ENCODE results near the gene GRM7.

GRM7 gene

DNA sequence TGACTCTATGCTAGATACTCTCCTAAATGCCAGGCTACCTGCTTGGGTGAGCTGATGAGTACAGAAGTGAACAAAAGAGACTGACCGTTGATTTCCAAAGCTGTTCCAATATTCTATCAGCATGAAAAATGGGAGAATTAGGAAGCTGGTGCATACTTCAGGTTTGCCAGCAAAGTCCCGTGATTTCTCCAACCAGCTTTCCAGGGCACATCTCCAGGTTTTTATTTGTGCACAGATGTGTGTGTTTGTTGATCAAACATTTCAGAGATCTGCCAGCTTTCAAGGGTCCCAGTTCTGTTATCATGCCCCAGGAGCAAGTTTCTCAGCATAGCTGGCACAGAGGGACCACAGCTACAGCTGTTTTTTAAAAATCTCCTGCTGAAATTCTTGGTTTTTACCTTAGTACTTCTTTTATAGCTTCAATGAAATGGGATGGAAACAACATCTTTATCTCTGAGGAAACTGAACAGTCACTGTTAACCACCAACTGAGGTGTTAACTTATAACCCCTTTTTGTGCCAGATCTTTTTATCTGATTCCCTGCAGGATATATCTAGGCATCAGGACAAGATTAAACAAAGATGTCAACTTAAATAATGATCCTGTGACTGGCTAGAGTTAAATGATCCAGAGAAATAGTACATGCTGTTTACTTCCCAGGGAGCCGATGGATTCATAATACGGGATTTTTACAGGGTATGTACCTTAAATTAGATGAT, 380.8 kb downstream of the GRM7 start:
- no peak for DNase-seq (ENCODE audit: low spot score)

DNA sequence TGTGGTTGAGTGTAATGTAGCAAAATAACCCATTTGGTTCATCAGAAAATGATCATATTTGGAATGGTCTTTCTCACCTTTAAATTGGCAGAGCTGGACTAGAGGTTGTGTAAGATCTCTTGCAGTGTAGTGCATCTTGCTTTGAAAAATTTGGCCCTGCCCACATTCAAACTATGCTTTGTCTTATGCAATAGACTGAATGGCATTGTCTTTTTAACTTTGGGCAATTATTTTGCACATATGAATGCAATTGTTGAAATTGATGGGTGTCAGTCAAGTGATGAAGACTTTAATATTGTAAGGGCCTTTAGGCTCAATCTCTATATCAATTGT, 381.4 kb downstream of the GRM7 start:
- DNase-seq (ENCODE audit: low spot score), result no peak

DNA sequence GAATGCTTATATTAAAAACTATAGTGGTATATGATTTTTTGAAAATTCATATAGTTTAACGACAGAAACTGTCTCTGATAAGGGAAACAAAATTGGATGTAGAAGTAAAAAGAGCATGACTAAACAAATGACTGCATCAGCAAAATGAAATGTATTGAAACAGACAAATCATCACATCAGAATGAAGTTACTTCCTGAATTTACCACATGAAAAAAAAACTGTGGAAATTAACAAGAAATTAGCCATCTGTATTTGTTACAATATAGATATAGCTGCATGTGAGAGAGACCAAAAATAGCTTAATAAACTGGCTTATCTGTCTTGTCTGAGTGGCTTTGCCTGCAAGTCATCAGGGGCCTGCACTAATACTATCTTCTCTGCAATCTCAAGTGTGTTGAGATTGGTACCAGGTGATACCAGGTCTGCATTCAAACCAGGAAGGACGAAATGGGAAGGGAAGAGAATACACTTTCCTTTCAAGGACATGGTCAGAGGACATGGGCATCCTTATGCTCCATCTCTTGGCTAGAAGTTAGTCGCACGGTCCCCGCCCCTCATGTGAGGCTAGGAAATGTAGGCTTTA, 388.7 kb downstream of the GRM7 start:
- no peak for DNase-seq (ENCODE audit: low spot score)

DNA sequence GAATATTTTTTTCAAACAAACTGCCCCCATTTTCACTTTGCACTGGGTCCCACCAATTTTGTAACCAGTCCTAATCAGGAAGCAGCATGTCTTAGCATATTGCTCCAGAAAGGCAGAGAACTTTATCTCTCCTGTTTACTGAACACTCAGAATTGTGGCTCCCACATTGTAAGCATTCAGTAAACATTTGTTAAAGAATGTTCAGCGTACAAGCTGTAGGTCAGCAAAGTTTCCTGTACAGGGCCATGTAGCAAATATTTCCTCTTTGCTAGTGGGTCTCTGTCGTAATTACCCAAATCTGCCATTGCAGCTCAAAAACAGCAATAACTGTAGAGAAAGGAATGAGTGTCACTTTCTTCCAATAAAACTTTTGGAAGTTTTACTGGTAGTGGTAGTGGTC, 393.3 kb downstream of the GRM7 start:
- DNase-seq (ENCODE audit: low spot score), result no peak

DNA sequence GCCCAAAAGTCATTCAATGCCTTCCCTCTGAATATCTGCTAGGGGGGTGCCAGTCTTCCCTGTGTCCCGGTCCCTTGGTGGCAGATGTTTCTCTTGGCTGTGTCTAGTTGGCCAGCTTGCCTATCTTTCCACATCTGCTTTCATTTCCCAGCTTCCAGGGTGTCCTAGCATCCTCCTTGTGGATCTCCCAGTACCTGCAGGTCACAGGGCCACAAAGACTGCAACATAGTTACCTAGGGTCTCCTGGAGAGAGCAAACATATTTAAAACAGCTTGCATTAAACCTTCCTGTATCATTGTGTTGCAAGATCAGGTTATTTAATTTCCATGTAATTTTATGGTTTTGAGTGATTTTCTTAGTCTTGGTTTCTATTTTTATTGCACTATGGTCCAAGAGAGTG, 400.1 kb downstream of the GRM7 start:
- DNase-seq (ENCODE audit: low spot score), result no peak

DNA sequence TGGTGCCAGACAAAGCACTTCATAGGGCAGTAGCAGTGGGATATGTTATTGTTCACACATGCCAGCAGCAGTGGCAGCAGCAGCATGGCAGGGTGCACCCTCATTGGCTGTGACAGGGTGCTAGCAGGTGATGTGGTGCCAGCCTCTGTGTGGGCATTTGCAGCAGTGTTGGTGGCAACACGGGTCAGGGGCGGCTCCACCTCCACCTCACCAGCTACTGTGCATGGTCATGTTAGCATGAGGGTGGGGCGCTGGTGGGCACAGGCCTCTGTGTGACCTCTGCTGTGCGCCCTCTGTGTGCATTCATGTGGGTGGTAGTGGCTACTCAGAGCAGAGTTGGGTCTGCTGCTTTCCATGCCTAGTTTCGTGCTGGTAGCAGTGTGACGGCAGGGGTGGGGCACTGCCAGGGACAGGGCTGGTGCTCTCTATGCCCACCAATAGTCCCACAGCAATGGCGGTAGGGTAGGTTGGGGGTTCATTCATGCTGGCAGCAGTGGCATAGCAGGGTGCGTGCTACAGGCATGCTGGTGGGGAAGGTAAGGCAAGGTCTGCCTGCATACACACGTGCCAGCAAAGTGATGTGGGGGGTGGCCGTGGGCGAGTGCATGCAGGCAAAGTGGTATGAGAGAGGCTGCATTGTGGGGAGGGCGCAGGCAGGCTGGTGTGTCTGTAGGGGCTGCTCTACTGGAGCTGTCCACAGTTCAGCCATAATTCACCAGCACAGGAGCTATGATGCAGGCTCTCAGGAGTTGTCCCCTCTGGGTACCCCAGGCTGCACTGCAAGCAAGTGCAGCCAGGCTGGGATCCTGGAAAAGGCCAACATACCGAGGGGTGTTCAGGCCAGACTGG, 402.7 kb downstream of the GRM7 start:
- no peak for DNase-seq (ENCODE audit: low spot score)

DNA sequence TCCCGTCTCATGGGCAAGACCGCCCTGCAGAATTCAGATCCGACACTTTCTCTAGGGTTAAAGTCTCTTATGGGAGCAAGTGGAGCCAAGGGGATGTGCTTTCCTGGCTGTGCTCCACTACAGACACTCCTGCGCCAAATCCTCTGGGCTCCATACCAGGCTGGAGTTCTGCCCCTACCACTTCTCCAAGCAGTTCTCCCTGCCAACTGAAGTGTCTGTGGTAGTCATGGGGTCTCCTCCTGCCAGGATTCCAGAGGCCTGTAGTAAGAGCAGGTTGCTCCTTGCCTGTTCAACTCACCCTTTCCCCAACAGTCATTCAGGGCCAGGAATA, 403.2 kb downstream of the GRM7 start:
- DNase-seq (ENCODE audit: low spot score), result no peak

DNA sequence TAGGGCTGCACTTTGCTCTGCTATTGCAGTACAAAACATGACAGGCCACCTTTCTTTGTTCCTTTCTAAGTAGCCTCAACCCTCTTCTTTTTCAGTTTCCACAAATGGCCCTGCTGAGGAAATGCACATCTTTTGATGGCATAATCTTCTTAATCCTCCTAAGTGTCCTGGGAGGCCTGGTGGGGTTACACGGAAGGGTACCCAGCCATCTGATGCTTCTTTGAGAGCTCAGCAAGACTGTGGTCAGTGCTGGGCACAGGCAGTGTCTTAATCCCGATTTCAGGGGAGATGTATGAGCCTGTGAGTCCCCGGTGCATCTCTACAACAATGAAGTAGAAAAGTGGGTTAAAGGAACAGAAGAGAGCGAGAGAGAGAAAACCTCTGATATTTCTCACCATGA, 404.8 kb downstream of the GRM7 start:
- DNase-seq (ENCODE audit: low spot score), result no peak

DNA sequence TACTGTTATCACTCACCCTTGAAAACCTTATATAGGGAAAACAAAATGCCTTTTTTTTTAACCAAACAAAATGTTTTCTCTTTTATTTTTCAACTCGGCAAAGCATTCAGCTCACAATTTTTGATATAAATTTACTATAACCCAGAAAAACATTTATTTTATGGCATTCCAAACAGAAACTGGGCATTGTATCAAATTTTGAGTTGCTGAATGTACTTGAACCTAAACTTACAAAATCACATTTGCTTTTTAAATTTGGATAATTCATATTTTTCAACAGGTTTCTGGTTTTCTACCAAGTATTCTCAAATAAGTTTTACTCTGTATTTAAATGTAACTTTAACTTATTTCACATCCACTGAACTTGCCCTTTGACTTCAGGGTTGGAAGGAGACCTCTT, 405.6 kb downstream of the GRM7 start:
- no peak for DNase-seq (ENCODE audit: low spot score)

DNA sequence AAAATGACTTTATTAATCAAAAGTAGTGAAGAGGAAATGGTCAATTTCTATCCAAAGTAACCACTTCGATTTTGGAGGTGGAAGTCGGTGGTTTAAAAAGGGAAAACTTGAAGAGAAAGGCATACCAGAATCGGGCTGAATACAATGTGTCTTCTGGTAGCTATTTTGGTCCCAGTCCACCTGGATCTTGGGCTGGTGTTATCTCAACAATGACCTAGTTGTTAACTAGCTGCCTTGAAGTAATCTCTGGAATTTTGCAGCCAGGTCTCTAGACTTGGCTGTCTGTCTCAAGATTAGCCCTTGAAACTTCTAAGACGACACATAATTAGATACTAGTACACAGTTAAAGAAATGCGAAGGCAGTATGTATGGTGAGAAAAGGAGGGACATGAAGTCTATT, 409.8 kb downstream of the GRM7 start:
- DNase-seq (ENCODE audit: low spot score), result no peak

DNA sequence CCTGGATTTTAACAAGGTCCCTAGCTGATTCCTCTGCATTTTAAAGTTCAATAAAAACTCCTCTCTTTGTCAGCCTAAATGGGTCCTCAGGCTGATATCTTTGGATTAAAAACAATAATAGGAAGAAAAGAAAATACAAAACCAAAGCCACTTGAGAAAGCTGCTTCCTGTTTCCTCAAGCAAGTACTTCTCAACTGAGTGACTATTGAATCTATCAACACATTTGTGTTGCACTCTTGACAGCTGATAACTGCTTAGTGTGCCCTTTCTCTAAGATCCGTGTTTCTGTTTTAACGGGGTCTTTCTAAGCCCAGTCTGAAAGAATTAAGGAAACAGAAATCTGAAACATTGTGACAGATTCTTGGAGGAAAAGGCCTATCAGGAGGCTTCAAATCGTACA, 410.7 kb downstream of the GRM7 start:
- DNase-seq (ENCODE audit: low spot score), result no peak

DNA sequence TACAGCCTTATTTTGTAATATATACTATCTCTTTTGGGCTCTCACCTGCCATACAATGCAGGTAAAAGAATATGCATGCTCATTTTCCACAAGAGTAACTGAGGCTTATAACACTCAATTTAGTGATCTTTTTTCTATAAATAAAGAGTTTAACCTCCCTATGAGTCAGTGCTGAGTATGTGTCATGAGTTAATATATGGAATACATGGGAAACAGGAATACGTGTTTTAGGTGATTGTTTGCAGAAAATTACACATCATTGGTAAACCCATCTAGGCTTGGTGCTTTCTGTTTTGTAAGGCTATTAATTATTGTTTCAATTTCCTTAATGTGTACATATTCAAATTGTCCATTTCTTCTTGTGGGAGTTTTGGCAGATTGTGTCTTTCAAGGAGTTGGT, 411.3 kb downstream of the GRM7 start:
- DNase-seq (ENCODE audit: low spot score), result no peak

DNA sequence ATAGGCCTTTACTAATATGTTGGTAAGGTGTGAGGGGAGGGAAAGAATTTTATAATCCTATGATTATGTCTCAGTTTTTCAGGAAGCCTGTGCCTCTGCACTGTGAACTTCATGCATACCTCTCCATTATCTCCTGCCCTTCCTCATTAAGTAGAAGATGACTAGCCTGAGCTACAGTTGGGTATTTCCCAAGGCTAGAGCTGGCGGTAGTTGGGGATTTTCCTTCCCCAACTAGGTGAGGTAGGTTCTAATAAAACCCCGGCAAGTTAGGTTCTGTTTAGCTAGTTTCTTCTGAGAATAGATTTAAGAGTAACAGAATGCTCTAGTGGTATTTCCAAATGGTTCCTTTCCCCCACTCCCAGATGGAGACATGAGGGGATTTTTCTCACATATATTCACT, 414.5 kb downstream of the GRM7 start:
- no peak for DNase-seq (ENCODE audit: low spot score)

DNA sequence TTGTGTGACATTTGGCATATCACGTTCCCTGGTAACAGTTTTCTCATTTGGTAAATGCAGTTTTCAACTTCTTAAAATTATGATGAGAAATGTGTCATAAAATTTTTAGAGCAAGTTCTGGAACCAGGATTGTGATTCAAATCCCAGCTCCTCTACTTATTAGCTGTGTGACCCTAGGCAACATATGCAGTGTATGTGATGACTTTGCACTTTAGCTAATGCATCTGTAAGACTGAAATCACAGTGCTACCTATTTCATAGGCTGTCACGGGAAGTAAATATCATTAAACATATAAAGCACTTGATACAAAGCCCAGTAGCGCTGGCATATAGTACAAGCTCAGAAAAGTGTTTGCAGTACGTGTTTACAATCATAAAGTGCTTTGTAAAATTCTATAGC, 419.4 kb downstream of the GRM7 start:
- DNase-seq (ENCODE audit: low spot score), result no peak

DNA sequence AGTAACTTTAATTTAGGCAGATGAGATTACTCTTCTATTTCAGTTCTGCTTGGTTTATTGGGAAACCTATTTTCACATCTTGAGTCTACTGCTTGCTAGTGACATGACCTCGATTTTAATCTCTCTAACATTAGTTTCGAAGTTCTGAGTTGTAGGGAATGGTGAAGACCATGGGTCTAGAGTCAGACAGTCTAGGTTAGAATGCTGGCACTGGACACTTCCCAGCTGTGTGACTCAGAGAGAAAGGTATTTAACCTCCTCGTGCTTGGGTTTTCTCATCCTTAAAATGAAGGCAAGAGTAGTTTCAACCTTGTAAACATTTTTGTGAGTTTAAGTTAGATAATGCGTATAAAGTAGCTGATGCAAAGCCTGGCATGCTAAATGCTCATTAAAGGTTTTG, 422.1 kb downstream of the GRM7 start:
- no peak for DNase-seq (ENCODE audit: low spot score)

DNA sequence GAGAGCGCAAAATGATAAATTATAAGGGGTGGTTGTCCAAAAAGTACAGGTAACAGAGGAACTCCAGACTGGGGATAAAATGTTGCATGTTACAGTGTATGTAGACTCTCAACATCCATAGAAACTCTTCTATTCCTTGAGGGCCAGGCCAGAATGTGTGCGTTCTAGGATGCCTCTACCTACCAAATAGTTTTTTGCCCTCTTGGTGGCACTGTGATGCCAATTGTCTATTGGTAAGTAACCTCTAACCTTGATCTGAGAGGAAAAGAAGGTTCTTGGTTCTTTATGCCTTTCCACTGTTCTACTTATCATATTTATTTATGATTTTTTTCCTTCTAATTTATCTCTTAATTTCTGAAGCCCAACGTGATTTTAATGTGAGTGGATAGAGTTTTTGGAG, 424.6 kb downstream of the GRM7 start:
- DNase-seq (ENCODE audit: low spot score), result no peak

DNA sequence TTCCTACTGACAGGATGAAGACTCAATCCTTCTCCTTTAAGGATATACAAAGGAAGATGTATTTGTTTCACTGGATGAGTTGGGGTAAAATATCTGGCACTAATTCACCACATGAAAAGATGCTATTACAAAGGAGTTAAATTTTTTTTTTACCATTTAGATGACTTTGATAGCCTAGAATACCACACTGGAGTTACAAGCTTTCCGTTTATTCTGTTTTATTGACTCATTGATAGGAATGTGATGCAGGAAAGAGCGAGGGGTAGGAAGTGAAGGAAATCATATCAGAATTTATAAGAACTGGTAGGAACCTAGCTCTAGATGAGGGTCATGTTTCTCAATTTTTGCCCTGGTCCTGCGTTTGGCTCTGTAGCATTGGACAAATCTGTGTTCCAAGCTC, 427.2 kb downstream of the GRM7 start:
- no peak for DNase-seq (ENCODE audit: low spot score)

DNA sequence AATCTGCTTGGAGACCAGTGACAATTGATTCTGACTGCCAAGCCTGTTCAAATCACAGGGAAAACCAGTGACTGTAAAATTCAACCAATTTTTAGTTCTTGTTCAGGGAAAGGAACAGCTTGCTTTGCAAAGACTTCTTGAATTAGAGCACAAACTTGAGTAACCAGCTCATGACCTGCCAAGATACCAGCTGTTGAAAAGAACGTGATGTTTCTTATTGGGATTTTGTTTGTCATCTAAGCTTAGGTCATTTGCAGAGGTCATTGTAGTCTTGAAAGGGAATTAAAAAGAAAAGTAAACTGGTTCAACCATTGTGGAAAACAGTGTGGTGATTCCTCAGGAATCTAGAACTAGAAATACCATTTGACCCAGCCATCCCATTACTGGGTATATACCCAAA, 428.2 kb downstream of the GRM7 start:
- no peak for DNase-seq (ENCODE audit: low spot score)

DNA sequence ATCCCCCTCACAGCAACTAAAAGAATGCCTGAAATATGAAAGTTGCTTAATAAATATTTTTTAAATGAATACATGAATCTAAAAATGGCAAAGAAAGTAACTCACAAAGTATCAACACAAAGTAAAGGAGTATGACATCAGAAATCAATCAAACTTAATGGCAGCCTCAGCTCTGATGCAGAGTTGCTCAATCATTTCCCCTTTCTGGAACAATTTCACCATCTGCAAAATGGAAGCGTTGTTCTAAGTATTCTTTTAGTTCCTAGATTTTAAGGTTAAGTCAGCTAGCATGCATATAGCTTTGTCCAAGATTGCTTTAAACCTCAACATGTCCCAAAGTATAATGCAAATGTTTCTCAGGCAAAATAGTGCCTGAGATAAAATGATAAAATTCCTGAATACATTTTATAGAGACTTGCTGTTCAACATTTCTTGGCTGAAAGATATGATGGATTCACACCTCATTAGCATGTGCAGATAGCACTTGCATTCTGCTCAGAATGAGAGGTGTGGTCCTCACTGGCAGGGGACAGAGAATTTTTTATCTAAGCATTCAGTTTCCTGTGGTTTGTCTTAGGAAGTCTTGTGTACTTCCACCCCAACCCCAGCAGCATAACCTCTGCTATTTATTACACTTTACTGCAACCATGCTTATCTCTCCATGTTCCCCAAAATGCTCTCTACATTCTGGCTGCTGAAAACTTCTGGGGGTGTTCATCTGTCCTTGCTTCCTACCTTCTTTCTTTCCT, 429.3 kb downstream of the GRM7 start:
- no peak for DNase-seq (ENCODE audit: low spot score)

DNA sequence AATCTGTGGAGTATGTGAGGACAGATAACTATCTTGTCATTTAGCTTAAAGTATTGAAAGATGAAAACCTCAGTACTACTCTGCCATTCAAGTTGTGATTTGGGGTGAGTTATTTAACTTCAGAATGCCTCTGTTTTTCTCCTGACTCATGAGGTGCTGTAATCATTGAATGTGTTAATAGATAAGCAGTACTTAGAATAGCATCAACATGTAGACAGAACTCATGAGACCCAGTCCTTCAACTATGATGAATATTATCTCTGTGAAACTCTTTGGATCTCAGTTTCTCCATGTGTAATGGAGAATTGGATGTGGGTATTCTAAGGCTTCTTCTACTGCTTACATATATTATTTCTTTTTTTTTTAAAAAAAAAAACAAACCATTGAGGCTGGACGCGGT, 431.4 kb downstream of the GRM7 start:
- no peak for DNase-seq (ENCODE audit: low spot score)

DNA sequence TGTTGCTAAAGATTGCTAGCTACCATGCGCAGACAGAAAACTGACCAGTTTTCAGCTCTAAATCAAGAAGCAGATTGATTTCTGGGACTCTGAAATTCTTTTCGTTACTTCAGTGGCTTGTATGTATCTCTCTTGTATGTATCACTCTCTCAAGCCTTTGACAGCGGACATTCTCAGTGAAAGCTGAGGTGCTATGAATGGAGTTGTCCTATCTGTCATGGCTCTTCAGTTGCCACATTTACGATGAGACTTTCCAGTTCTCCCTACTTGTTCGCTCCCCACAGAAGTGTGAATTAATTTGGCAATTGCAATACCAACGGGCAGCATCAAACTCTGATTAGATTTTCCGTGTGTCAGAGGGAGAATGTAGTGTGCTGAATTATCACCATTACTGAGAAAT, 432.4 kb downstream of the GRM7 start:
- no peak for DNase-seq (ENCODE audit: low spot score)

DNA sequence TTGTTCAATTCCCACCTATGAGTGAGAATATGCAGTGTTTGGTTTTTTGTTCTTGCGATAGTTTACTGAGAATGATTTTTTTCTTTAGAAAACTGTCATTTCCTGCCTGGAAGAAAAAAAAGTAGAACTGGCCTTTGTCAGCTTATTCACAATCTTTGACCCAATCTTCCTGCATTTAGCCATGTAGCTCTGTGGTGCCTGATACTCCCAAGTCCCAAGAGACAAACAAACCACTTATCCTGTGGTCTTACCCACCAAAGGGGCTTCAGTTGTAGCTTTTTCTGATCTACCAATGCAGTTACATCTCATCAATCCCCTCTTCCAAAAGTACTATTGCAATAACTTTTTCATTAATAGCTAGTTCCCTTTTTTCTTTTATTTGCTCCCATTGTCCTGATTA, 444.6 kb downstream of the GRM7 start:
- DNase-seq (ENCODE audit: low spot score), result no peak

DNA sequence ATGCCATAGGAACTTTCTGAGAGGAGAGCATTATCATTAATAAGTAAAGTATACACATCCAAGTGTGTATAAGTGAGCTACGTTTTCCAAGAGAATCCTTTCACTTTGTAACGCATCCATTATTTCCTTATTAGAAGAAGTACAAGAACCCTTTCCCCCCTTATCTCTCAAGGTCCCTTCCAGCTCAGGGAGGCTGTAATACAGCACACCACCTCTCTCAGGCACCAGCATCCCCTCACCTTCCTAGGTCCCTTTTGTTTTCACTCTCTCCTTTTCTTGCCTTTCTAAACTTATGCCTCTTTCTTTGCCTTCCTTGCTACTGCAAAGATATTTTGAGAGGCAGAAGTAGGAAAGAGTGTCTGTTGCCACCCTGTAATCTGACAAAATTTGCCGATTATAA, 446.0 kb downstream of the GRM7 start:
- DNase-seq (ENCODE audit: low spot score), result no peak

Measured in AG08395 (cell line).